Body of pancreas (tissue), 4 donors: ENCODE measurements around the gene PPM1H.

Experiments used
- POLR2A ChIP-seq, 3 donors: fragments of 450-650 bp; IDR thresholded peaks; one replicate each; pipeline ENCODE4 v1.6.1; 2016; ENCODE audit warnings: antibody characterized with exemption in 3 of 3, mild to moderate bottlenecking in 2 of 3
- TF ChIP-seq, protein P1 (sequence below), 7 experiments: fragments of 450-650 bp in 4 of 7; fragments of 200-600 bp in 3 of 7; sonication (generic) in 3 of 7; IDR thresholded peaks; one replicate each; pipeline ENCODE4 v1.5.1; 2016 to 2019; ENCODE audit warnings: antibody characterized with exemption in 7 of 7

GRCh38 chr12:62908674-62909073 is 26.3 kb downstream of the PPM1H start:
- TF ChIP-seq, protein P1, sequence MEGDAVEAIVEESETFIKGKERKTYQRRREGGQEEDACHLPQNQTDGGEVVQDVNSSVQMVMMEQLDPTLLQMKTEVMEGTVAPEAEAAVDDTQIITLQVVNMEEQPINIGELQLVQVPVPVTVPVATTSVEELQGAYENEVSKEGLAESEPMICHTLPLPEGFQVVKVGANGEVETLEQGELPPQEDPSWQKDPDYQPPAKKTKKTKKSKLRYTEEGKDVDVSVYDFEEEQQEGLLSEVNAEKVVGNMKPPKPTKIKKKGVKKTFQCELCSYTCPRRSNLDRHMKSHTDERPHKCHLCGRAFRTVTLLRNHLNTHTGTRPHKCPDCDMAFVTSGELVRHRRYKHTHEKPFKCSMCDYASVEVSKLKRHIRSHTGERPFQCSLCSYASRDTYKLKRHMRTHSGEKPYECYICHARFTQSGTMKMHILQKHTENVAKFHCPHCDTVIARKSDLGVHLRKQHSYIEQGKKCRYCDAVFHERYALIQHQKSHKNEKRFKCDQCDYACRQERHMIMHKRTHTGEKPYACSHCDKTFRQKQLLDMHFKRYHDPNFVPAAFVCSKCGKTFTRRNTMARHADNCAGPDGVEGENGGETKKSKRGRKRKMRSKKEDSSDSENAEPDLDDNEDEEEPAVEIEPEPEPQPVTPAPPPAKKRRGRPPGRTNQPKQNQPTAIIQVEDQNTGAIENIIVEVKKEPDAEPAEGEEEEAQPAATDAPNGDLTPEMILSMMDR (IDR thresholded peaks at IDR 0.05), result no peak
- TF ChIP-seq POLR2A (IDR thresholded peaks at IDR 0.05), result no peak
